Activated naive CD8-positive, alpha-beta T cell treated with anti-CD3 and anti-CD28 coated beads for 36 hours (primary cell): ENCODE data around the gene EFNB3. TPM values are rescaled to one million over a fixed set of nuclear protein-coding genes. Genes with fewer than 3 reads are reported as not detected.

Experiments
- DNase-seq: peaks from one replicate; pipeline ENCODE4 v3.0.0; 2021
- H3K27ac Mint-ChIP-seq: one replicate; pipeline ENCODE4 v1.8.0; 2022; ENCODE audit warnings: mild to moderate bottlenecking, moderate library complexity, mixed read lengths
- H3K27me3 Mint-ChIP-seq: one replicate; pipeline ENCODE4 v1.8.0; 2022; ENCODE audit warnings: mild to moderate bottlenecking, mixed read lengths
- H3K36me3 Mint-ChIP-seq: one replicate; pipeline ENCODE4 v1.8.0; 2021; ENCODE audit warnings: mild to moderate bottlenecking, mixed read lengths
- H3K4me1 Mint-ChIP-seq: one replicate; pipeline ENCODE4 v1.8.0; 2021; ENCODE audit warnings: mixed read lengths
- H3K4me3 Mint-ChIP-seq: one replicate; pipeline ENCODE4 v1.8.0; 2022; ENCODE audit warnings: mild to moderate bottlenecking, moderate library complexity, mixed read lengths
- H3K9me3 Mint-ChIP-seq: one replicate; pipeline ENCODE4 v1.8.0; 2022; ENCODE audit warnings: mixed read lengths
- total RNA-seq, 2 experiments: library from RNA; stranded (reverse); gene quantifications; one replicate each; pipeline ENCODE4 v1.2.3, GENCODE V29; 2021

Gene EFNB3, protein sequence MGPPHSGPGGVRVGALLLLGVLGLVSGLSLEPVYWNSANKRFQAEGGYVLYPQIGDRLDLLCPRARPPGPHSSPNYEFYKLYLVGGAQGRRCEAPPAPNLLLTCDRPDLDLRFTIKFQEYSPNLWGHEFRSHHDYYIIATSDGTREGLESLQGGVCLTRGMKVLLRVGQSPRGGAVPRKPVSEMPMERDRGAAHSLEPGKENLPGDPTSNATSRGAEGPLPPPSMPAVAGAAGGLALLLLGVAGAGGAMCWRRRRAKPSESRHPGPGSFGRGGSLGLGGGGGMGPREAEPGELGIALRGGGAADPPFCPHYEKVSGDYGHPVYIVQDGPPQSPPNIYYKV
- not detected for total RNA-seq

DNA sequence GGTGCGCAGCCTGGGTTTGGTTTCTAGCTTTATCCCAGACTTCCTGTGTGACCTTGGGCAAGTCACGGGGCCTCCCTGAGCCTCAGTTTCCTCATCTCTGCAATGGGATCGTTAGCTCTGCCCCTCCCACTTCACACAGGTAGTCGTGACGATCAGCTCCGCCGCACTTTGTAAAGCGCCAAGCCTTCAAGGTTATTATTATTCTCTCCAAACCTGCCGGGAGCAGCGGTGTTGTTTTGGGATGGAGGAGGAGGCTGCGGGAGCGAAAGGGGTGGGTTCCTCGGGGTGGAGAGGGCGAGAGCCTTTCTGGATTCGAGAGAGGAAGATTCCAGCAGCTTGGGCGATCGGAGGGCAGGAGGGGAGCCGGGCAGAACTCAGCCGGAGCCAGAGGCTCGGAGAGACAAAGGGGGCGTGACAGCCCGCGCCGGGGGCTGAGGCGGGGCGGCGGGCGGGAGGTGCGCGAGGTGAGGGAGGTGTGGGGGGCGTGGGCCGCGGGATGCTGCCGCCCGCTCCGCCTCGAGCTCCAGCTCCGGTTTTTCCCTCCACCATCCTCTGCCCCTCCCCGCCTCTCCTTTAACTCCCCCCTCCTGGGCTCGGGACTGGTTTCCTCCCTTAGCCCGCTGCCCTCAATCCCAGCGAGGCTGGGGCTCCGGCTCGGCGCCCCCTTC, at the start of gene EFNB3:
TSS of gene EFNB3 (plus strand) at position 602 of the 668 bp plus-strand sequence. CDS start 397 bp downstream, outside the sequence.
- Mint-ChIP-seq H3K27ac (no peak within 1 kb of the TSS), H3K4me3 (peak within 1 kb of the TSS; percentile 58), H3K27me3 (peaks cover 55% of the 10 kb centered on the region), H3K4me1 (peaks cover 20% of the 10 kb centered on the region), H3K9me3 (no peaks in the 10 kb centered on the region), H3K36me3 (peaks cover 31% of the 10 kb centered on the region)
- DNase-seq = no peak

DNA sequence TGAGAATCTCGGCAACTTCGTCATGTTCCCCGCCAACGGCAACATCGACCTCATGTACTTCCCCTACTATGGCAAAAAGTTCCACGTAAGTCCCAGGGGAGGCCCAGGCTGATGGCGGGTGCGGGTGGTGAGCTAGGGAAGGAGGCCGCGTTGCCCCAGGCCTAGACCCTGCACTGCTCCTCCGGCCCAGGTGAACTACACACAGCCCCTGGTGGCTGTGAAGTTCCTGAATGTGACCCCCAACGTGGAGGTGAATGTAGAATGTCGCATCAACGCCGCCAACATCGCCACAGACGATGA, 49.5 kb upstream of the EFNB3 start:
- DNase-seq = no peak
- Mint-ChIP-seq H3K27me3 (peaks cover 15% of the 10 kb centered on the region), H3K4me1 (peaks cover 5% of the 10 kb centered on the region), H3K27ac (no peak overlapping the region), H3K36me3 (no peaks in the 10 kb centered on the region), H3K9me3 (no peaks in the 10 kb centered on the region), H3K4me3 (no peak overlapping the region)

DNA sequence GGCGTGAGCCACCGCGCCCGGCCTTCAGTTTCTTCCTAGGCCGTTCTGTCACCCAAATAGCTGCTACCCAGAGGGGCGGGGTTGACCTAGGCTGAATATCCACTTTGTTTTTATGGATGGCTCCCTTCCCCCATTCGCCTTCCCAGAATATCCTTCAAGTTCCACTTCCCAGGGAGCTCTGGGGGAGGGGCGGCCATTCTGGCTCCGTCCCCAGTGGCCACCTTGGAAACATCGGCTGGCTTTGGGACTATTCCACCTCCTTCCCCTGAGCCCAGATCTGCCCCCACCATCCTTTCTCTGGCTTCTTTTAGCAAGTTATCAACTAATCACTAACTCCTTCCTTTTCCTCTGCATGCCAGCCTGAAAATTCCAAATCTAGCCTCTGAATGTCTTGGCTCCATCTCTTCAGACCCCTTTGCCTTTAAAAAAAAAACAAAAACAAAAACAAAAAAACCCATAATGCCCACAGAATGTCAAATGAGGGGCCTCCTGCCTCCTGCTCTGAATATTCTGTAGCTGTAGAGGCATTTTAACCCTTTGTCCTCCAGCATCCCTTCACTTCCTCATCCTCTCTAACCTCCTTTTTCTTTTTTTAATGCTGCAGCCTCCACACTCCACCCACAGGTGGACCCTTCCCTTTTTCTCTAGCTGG, 47.9 kb upstream of the EFNB3 start:
- no peaks in the 10 kb centered on the region for H3K9me3 Mint-ChIP-seq
- no peaks in the 10 kb centered on the region for H3K36me3 Mint-ChIP-seq
- peaks cover 4% of the 10 kb centered on the region for H3K27me3 Mint-ChIP-seq
- H3K27ac Mint-ChIP-seq = no peak overlapping the region
- no peaks in the 10 kb centered on the region for H3K4me1 Mint-ChIP-seq
- H3K4me3 Mint-ChIP-seq = no peak overlapping the region
- DNase-seq = no peak

DNA sequence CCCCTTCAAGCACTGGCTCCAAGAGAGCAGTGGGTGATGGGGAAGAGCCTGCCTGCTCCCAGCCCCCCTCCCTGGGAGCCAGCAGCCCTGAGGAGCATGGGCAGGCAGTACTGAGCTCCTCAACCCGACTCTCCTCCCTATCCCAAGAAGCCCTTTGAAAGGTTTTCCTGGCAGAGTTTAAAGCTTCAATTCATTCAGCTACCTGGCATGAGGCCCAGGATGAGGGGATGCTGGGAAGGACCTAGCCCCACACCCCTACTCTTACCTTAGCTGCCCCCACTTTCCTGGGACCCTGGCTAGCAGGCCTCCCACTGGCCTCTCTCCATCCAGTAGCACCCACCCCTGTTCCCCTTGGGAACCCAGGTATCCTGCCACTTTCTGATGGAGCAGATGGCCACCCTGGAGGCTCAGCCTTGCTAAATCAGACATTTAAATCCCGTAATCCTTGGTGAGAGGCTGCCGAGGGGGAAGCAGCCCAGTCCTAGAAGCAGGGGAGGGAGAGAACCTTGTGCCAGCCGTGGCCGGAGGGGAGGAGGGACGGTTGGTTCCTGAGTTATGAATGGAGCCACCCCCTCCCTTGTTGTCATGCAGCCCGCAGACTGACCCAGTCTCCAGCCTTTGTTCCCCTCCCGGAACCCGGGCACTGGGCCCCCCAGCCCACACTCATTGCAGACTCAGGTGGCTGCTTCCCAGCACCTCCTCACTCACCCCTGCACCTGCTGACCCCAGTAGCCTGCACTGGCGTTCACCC, 37.2 kb upstream of the EFNB3 start:
- Mint-ChIP-seq H3K27me3 (no peaks in the 10 kb centered on the region), H3K36me3 (peaks cover 14% of the 10 kb centered on the region), H3K4me3 (no peak overlapping the region), H3K27ac (no peak overlapping the region), H3K9me3 (no peaks in the 10 kb centered on the region), H3K4me1 (no peaks in the 10 kb centered on the region)
- DNase-seq = no peak

DNA sequence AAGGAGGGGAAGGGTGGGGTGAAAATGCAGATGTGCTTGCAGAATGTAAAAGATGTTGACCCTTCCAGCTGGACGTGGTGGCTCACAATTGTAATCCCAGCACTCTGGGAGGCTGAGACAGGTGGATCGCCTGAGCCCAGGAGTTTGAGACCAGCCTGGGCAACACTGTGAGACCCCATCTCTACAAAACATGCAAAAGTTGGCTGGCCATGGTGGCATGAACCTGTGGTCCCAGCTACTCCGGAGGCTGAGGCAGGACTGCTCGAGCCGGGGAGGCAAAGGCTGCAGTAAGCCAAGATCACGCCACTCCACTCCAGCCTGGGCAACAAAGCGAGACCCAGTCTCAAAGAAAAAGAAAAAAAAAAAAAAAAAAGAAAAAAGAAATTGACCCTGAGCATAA, 36.5 kb upstream of the EFNB3 start:
- Mint-ChIP-seq H3K9me3 (peaks cover 3% of the 10 kb centered on the region), H3K27me3 (no peaks in the 10 kb centered on the region), H3K36me3 (peaks cover 20% of the 10 kb centered on the region), H3K4me3 (no peak overlapping the region), H3K4me1 (no peaks in the 10 kb centered on the region), H3K27ac (no peak overlapping the region)
- no peak for DNase-seq

DNA sequence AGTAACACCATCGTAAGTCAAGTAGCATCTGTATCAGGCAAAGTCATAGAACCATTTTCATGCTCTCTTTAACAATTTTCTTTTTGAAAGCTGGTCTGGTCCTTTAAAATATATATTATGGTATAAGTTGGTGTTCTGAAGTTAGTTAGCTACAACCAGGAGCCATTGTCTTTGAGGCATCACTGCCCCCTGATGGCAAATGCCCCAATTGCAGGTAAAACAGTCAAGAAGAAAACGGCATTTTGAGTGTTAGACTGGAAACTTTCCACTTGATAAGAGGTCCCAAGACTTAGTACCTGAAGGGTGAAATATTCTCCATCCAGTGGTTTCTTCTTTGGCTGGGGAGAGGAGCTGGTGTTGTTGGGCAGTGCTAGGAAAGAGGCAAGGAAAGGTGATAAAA, 31.8 kb upstream of the EFNB3 start:
- no peaks in the 10 kb centered on the region for H3K27me3 Mint-ChIP-seq
- no peak overlapping the region for H3K27ac Mint-ChIP-seq
- H3K4me1 Mint-ChIP-seq = no peaks in the 10 kb centered on the region
- peak; percentile 28 for DNase-seq
- H3K36me3 Mint-ChIP-seq = peaks cover 37% of the 10 kb centered on the region
- no peak overlapping the region for H3K4me3 Mint-ChIP-seq
- peaks cover 9% of the 10 kb centered on the region for H3K9me3 Mint-ChIP-seq

DNA sequence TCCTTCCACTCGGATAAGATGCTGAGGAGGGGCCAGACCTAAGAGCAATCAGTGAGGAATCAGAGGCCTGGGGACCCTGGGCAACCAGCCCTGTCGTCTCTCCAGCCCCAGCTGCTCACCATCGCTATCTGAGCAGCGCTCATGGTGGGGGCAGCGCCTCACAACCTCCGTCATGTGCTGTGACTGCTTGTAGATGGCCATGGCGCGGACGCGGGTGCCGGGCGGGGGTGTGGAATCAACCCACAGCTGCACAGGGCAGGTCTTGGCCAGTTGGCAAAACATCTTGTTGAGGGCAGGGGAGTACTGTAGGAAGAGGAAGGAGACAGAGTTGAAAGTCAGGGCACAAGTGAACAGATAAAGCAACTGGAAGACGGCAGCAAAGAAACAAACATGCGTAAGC, 30.1 kb upstream of the EFNB3 start:
- no peak overlapping the region for H3K4me3 Mint-ChIP-seq
- peaks cover 37% of the 10 kb centered on the region for H3K36me3 Mint-ChIP-seq
- no peak overlapping the region for H3K27ac Mint-ChIP-seq

DNA sequence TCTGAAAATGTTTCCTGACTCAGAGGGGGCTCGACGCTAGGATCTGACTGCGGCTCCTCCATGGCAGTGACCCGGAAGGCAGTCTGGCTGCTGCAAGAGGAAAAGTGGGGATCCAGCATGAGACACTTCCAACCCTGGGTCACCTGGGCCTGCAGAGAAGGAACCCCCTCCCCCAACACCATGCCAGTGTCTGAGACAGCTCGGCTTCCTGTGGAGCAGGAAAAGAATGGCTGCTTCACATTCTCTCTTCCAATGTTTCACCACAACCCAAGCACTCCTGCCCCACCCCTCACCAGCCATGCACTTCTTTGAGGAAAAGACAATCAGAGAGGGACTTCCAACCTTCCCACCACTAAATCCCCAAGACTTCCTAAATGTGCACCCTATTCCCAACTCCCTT, 28.5 kb upstream of the EFNB3 start:
- Mint-ChIP-seq H3K27me3 (no peaks in the 10 kb centered on the region), H3K36me3 (peaks cover 32% of the 10 kb centered on the region), H3K9me3 (peaks cover 9% of the 10 kb centered on the region), H3K4me1 (peaks cover 2% of the 10 kb centered on the region), H3K4me3 (no peak overlapping the region), H3K27ac (no peak overlapping the region)
- no peak for DNase-seq

More for the DNA sequence above, 30.1 kb upstream of the EFNB3 start:
- no peaks in the 10 kb centered on the region for H3K27me3 Mint-ChIP-seq
- H3K4me1 Mint-ChIP-seq = peaks cover 2% of the 10 kb centered on the region
- H3K9me3 Mint-ChIP-seq = peaks cover 9% of the 10 kb centered on the region
- no peak for DNase-seq

DNA sequence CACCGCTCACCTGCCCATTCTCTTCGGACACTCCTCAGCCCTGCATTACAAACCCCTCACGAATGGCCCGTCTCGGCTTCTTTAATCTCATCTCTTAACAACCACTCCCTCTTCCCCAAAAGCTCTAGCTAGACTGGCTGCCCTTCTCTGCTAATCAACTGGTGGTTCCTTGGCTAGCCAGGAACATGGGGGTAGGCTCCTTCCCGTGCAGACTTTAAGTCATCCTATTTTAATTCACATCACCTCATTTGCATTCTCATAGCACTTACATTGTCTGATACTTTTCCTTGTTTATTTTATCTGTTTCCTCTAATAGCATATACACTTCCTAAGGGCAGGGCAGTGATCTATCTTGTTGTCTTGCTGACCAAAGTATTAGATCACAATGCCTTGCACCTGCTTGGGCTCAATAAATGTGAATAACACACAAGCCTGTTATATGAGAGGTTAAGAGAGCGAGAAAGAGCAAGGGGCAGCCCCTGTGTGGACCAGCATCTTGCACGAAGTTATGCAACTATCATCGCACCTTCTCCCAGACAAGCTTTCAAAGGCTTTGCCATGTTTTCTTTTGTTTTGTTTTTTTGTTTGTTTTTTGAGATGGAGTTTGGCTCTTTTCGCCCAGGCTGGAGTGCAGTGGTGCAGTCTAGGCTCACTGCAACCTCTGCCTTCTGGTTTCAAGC, 27.5 kb upstream of the EFNB3 start:
- H3K4me1 Mint-ChIP-seq = peaks cover 2% of the 10 kb centered on the region
- H3K4me3 Mint-ChIP-seq = no peak overlapping the region
- peaks cover 9% of the 10 kb centered on the region for H3K9me3 Mint-ChIP-seq
- peak overlapping the region; percentile 28 for H3K27ac Mint-ChIP-seq
- DNase-seq = no peak
- H3K27me3 Mint-ChIP-seq = no peaks in the 10 kb centered on the region
- peaks cover 29% of the 10 kb centered on the region for H3K36me3 Mint-ChIP-seq

DNA sequence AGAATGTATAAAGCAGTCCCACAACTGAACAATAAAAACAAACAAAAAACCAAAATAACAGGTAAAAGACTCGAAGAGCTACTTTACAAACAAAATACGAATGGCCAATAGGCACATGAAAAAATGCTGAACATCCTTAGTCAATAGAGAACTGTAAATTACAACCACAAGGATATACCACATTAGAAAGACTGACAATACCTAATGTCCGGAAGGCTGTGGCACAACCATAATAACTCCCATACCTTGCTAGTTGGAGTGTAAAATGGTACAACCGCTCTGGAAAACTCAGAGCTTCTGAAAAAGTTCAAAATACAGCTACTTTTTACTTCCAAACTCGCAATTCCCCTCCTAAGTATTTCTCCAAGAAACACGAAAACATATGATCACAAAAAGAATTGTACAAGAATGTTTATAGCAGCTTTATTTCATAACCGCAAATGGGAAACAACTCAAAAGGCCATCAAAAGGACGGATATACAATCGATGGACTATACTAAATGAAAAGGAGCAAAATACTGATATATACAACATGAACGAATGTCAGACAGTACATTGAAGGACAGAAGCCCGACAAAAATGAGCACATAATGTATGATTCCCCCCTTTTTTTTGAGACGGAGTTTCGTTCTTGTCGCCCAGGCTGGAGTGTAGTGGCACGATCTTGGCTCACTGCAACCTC, 20.0 kb upstream of the EFNB3 start:
- Mint-ChIP-seq H3K4me3 (peak overlapping the region; percentile 99), H3K36me3 (peaks cover 46% of the 10 kb centered on the region), H3K27me3 (peaks cover 5% of the 10 kb centered on the region), H3K4me1 (peaks cover 25% of the 10 kb centered on the region), H3K27ac (peak overlapping the region; percentile 99), H3K9me3 (no peaks in the 10 kb centered on the region)
- no peak for DNase-seq

DNA sequence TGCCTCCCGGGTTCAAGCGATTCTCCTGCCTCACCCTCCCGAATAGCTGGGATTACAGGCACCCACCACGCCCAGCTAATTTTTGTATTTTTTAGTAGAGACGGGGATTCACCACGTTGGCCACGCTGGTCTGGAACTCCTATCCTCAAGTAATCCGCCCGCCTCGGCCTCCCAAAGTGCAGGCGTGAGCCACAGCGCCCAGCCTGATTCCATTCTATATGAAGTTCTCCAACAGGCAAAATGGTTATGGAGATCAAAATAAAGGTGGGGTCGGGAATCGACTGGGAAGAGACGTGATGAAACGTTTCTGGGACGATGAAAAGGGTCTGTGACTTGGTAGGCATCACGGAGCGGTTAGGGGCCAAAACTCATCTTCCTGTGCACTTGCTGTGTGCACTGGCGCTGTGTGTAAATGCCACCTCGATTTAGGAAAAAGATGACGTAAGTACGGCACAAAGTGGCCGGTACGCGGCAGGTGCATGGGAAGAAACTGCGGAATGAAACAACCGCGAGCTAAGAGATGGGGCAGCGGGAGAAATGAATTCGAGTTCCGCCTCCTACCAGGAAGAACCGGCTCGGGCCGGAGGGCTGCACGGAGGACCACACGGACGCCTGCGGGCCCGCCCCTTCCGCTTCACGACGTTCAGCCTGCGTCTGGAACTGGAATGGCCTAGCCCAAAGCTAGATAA, 19.3 kb upstream of the EFNB3 start:
- peaks cover 50% of the 10 kb centered on the region for H3K36me3 Mint-ChIP-seq

DNA sequence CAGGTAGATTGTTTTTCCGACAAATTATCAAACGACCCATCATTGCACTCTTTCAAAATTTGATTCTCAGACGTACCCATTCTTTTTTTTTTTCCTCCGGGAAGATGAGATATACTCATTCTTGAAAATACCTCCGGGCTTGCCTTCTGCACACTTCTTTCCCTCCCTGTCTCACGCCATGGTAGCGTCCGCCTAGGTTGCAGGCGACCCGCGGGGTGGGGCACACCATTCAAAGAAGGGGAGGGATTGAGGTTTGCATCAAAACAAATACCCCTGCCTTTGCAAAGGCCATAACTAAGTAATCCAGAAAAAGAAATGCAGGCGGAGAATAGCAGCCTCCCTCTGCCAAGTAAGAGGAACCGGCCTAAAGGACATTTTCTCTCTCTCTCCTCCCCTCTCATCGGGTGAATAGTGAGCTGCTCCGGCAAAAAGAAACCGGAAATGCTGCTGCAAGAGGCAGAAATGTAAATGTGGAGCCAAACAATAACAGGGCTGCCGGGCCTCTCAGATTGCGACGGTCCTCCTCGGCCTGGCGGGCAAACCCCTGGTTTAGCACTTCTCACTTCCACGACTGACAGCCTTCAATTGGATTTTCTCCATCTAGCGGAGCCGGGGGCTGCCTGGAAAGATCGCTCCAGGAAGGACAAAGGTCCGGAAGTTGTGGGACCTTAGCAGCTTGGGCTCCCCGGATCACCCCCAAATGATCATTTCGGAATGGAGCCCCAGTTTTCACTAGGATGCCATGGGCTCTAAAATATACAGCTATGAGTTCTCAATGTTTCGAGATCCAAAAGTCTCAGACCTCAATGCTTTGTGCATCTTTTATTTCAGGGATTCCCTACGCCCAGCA, 18.6 kb upstream of the EFNB3 start:
- Mint-ChIP-seq H3K9me3 (no peaks in the 10 kb centered on the region), H3K27ac (peak overlapping the region; percentile 99), H3K4me1 (peaks cover 28% of the 10 kb centered on the region), H3K27me3 (peaks cover 5% of the 10 kb centered on the region), H3K4me3 (peak overlapping the region; percentile 99), H3K36me3 (peaks cover 51% of the 10 kb centered on the region)
- peak; percentile 78 for DNase-seq

More for the DNA sequence above, 19.3 kb upstream of the EFNB3 start:
- peak overlapping the region; percentile 99 for H3K27ac Mint-ChIP-seq
- no peaks in the 10 kb centered on the region for H3K9me3 Mint-ChIP-seq
- peaks cover 28% of the 10 kb centered on the region for H3K4me1 Mint-ChIP-seq
- H3K4me3 Mint-ChIP-seq = peak overlapping the region; percentile 99
- DNase-seq = peak; percentile 90
- H3K27me3 Mint-ChIP-seq = peaks cover 5% of the 10 kb centered on the region
